HG02571 (cell line): ENCODE data around the gene PRRC2B.
"Not testable (repeated sequence)": the region's sequence is repeated elsewhere in the genome, so short reads cannot be mapped to it uniquely, and the experiment has no call there.

Source experiments
- ATAC-seq: cut with Tn5 transposase; IDR thresholded peaks from one replicate; pipeline ENCODE4 v1.9.1; 2021; ENCODE audit warnings: mild to moderate bottlenecking, moderate library complexity; ENCODE audit not compliant: unreplicated experiment

PRRC2B gene

DNA sequence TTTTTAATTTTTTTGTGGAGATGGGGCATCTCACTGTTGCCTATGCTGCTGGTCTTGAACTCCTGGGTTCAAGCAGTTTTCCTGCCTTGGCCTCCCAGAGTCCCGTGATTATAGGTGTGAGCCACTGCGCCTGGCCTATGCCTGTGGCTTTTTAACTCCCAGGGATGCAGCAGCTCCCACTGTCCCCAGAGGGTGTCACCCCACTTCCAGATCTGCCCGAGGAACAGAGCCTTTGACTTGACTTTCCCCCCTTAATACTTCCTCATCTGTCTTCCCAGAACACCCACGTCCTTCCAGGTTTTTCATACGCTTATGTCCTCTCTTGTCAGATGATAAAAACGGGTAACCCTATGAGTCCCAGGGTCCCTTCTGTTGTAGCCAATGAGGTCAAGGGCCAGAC lies 7.6 kb upstream of the PRRC2B start:
- ATAC-seq = no peak

DNA sequence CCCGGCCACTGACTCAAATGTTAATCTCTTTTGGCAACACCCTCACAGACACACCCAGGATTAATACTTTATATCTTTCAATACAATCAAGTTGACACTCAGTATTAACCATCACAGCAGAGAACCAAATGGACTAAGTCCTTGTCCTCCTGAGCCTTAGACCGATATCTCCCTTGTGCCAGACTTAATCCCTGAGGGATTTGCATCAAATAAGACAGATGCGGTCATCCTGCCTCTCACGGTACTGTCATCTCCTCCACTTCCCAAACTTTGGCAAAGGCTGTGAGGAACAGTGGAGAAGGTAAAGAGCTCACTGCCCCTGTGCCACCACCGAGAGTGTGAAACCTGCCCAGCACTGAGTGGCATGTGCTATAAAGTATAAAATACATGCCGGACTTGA lies 6.5 kb upstream of the PRRC2B start:
- ATAC-seq = no peak

DNA sequence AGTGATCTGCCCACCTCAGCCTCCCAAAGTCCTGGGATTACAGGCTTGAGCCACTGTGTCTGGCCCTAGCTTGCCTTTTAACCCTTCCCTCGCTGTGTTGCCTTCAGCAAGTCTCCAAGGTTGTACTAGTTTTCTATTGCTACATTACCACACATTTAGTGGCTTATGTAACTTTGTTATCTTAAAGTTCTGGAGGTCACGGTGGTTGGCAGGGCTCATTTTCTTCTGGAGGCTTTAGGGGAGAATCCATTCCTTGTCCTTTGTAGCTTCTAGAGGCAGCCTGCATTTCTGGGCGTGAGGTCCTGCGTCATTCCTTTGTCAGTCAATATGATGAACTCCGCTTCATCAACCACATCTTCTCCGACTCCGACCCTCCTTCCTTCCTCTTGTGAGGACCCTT lies 2.9 kb upstream of the PRRC2B start:
- no peak for ATAC-seq

DNA sequence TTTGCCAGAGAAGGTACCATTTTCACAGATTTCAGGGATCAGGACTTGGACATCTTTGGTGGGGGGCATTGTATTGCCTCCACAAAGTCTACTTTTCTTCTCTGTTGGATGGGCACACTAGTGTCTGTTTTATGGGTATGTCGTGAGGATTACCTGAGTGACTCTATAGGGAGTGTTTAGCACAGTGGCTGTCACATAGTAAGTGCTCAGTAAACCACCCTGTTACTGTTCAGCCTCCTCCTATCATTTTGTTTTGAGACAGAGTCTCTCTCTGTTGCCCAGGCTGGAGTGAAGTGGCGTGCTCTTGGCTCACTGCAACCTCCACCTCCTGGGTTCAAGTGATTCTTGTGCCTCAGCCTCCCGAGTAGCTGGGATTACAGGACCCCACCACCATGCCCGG lies 2.4 kb upstream of the PRRC2B start:
- ATAC-seq = no peak

DNA sequence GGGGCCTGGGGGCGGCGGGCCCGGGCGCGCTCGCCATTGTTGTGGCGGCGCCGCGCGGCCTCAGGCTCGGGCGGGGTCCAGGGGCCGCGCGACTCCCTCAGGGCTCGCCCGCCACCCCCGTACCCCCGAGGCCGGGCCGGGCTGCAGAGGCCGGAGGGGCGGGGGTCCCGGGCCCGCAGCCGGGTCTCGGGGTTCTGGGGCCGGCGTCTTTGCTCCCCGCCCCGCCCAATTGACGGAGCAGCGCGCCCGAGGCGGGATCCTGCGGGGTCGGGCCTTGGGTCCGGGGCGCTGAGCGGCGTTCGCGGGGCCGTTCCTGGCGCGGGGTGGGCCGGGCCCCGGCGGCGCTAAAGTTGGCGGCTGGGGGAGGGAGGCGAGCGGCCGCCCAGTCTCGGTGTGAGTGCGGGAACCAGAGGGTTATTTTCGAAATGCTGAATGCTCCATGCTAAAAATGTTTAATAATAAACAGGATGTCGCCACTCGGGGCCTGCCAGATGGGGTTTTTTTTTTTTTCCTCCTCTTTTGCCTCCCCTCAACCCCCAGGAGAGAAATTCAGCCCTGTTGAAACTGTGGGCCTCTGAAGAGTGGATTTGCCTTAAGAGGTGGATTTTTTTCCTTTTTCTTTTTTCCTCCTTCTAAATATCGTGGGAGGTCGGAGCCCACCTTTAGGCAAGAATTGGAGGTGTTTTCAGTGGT lies 724 bp downstream of the PRRC2B start:
- ATAC-seq = peak; percentile 31

DNA sequence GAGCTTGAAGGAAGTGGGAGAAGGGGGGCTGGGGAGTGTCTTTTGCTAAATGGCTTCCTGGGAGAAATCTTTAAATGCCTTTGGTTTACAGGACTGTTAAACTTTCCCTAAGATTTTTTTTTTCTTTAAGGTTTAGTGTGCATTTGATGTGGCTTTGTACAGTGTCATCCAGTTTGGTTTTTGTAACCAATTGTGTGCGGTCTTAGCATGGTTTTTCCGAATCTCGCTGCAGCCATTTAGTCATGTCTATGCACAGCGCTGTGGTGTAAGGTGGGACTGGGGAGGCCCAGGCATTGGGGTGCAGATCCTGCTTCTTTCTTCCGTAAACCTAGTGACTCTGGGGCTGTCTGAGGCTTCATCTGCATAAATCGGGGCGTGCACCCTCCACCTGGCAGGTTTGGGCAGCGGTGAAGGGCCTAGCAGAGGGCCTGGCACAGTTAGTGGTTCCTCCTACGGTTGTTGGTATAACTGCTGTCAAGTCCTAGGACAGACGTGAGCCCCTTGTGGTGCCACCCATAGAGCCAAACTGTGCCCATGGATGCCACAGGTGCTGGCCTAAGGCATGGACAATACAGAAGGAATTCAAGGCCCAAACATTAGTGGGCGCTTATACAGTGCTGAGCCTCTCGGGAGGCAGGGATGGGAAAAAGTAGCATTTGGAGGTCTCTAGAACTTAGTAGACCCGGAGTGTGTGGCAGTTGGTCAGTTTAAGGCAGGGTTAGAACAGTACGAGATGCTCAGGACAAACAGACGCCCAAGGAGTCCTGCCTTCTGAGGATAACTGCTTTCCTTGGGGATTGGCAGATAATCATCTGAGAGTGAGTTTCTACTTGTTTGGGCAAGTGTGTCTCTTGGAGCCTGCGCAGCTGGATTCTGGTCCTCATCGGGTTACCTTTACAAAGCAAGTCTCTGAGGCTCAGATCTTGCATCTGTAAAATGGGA lies 1.5 kb downstream of the PRRC2B start:
- no peak for ATAC-seq

DNA sequence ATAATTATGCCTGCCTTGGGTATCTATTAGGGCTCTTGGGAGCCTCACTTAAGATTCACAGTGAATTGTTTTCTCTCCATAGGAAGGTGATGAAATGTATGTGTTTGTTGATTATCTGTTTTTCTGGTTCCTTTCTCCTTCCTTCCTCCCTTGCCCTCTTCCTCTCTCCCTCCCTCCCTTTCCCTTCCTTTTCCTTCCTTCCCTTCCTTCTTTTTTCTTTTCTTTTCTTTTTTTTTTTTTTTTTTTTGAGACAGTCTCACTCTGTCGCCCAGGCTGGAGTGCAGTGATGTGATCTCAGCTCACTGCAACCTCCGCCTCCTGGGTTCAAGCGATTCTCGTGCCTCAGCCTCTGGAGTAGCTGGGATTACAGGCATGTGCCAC lies 2.2 kb downstream of the PRRC2B start:
- not testable (repeated sequence) for ATAC-seq

DNA sequence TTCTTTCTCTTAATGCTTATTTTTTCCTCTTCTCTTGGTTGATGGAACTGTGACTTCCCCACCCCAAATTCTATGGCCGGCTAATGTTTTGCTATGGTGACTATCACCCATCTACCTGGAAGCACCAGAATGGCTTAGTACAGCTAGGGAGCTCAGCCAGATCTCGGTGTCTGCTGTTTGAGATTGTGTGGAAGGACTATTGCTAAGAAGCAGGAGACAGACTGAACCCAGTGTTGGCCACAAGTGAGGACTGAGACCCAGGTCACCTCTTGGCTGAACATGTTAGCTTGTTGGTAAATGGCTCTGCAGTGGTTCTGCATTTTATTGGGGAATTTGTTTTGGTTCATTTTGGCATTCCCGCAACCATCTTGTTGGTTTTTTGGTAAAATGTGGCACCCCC lies 2.7 kb downstream of the PRRC2B start:
- ATAC-seq = no peak

DNA sequence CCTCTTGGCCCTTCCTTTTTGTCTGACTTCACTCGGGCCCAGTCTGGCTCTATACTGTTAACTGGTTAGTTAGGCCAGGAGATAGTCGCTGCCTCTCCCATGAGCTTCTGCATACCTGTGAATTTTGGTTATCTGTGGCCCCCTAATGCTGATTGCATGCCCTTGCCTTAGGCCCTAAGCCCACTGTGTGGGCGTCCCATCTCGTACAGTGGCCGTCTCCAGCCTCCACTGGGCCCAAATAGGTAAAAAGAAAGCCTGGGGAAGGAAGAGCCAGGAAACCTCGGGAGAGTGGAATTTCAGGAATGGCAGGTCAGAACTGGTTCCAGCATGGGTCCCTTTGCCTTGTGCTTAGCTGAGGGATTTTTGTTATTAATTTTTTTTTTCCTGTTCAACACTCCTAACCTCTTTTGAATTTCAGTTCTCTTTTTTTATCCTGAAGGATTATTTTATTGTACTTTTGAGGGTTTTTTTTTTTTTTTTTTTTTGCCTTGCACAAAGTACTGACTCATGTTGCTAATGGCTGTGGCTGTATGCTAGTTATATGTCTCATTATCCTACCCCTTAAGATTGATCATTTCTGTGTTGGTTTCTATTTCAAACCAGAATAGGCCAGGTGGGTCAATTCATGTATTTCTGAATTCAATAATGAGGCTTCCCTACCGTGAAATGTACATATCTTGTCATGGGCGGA lies 3.4 kb downstream of the PRRC2B start:
- no peak for ATAC-seq

DNA sequence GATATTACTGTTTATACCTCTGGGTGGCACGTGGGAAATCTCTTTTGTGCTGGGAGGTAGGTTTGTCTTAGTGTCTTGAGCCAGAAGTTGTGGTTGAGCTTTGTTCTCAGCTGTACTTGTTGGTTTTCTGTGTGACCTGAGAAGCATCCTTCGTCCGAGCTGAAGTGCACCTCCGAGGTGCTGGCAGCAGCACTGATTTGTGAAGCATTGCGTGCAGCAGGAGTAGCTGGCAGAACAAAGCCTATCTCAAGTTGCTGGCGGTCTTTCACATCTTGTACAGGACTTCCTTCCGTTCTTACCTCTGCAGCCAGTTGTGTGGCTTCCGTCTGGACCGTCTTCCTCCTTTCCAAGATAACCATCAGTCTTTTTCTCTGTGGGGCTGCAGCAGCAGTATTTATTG lies 4.3 kb downstream of the PRRC2B start:
- no peak for ATAC-seq

DNA sequence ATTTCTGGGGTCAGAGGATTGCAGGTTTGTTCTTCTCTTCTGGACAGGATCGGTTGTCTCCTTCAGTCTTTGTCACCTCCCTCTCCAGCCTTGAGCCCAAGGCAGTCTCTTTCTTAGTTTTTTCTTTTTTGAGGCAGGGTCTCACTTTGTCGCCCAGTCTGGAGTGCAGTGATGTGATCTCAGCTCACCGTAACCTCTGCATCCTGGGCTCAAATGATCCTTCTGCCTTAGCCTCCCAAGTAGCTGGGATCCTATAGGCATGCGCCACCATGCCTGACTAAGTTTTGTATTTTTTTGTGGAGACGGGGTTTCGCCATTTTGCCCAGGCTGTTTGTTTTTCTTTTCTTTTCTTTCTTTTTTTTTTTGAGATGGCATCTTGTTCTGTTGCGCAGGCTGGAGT lies 6.1 kb downstream of the PRRC2B start:
- no peak for ATAC-seq

DNA sequence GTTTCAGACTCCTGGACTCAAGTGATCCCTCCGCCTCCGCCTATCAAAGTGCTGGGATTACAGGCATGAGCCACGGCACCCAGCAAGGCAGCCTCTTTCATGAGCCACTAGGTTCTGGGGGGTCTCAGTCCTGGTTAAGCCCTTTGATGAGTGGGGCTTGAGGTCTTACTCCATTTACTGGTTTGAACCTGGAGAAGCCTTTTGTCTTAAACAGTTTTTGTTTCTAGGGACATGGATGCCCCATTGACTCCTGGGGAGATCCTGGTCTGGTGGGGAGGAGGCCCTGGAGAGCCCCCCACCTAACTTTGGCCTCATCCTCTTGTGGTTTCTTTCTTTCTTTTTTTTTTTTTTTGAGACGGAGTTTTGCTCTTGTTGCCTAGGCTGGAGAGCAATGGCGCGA lies 6.7 kb downstream of the PRRC2B start:
- no peak for ATAC-seq

DNA sequence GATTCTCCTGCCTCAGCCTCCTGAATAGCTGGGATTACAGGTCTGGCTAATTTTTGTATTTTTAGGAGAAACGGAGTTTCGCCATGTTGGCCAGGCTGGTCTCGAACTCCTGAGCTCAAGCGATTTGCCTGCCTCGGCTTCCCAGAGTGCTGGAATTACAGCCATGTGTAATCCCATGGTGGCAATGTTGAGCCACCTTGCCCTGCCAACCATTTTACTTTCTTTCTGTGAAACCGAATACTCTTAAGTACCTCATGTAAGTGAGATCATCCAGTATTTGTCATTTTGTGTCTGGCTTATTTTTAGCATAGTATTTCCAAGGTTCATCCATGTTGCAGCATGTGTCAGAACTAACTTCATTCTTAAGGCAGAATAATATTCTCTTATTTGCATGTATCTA lies 8.2 kb downstream of the PRRC2B start:
- no peak for ATAC-seq

DNA sequence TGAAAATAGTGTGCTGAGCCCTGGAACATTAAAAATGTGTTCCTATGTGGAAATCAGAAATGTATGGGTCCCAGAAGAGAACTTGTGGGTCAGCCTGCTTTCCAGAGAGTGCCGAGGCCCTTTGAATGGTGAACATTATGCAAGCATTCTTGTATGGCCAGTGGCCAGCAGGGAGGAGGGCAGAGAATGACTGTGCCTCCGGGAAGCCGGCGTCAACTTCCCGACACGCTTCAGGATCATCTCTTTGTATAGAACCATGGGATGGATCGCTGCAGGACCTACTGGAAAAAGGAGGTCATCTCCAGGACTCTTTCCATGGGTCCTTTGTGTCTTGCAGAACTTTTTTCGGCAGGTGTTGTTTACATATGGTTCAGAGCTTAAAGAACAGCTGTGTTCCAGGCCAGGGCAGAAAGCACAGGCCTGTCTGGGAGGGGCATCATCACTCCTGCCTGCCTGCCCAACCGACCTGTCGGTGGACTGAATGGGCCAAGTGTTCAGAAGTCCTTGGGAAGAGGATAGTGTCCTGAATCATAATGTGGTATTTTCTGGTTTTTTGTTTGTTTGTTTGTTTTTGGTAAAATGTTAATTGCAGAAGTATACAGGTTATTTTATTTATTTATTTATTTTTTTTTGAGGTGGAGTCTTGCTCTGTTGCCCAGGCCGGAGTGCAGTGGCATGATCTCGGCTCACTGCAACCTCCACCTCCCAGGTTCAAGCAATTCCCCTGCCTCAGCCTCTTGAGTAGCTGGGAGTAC lies 9.0 kb downstream of the PRRC2B start:
- no peak for ATAC-seq

DNA sequence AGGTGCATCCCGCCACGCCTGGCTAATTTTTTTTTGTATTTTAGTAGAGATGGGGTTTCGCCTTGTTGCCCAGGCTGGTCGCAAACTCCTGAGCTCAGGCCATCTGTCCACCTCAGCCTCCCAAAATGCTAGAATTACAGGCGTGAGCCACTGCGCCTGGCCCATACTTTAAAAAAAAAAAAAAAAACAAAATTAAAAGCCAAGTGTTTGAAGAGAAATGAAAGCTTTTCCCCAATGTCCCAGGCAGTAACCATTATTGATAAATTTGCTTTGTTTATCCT lies 9.5 kb downstream of the PRRC2B start:
- ATAC-seq = no peak

DNA sequence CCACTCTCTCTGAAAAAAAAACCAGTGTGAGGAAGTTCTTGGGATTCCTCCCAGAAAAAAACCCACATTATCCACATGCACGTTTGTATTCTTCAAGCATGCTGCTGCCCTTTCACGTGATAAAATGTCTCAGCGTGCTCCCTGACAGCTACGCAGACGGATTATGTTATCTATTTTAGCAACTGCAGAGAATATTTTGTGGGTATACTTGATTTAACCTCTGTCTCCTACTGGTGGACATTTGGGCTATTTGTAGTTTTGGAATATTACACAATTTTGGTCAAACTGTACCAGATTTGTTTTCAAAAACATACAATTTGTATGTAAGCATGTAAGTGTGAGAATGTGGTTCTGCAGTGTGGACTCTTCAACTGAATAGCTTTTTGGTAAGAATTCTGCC lies 10.7 kb downstream of the PRRC2B start:
- ATAC-seq = no peak

DNA sequence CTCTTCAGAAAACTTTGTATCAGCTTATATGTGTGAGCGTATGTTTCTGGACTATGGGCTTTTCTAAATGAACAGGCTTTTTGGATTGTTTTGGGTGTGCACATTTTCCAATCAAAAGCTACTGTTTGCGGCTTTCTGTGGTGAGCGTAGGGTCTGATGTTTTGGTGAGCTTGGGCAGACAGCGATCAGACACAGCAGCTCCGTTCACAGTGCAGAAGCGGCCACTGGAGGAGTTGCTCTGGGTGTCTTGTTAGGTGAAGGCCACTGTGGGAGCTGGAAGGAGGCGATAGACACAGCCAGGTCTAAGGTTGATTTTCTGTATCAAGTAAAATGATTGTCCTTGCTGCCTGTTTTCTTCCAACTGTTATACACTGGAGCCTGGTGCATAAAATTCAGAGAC lies 11.1 kb downstream of the PRRC2B start:
- ATAC-seq = no peak

DNA sequence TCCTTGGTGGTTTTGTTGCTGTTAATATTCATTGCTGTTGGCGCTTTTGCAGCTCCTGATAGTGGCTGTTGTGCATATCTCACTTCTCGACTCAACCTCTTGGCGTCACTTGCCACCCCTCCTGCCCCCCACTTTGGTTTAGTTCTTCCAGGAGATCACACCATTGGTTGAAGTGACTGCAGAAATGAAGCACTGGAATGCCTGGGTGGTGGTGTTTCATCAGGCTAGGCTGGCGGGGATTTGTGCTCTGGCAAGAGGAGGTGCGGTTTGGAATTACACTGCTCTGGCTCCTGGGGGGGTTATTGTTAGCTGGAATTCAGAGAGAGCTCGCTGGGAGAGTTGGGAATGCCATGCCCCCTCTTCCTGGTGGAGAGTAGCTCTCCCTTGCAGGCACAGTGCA lies 11.5 kb downstream of the PRRC2B start:
- ATAC-seq = no peak

DNA sequence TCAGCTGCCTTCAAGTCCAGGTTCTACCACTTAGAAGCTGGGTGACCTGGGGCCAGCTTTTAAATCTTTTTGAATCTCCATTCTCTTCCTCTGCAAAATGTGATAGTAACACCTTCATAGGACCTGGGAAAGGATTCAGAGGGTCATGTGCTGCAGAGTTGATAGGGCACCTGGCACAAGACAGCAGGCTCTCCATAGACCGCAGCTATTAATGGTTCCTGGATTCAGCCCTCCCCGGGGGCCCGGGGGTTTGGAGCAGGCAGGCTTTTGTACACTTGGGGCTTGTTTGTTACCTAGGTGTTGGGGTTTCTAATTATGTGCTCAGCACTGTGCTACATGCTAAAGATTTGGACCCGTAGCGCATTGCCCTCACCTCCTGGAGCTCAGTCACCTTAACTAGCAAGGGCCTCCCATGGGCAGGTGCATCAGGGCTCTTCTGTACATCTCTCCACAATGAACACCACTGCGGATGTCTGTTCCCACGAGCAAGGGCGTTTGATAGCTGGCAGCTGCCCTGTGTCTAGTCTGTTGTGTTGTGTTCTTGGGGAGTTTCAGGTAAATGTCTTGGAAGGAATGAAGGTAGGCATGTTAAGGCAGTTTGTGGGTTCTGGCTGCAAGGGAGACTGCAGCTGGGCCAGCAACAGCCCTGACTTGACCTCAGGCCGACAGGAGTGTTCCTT lies 12.1 kb downstream of the PRRC2B start:
- ATAC-seq = no peak

DNA sequence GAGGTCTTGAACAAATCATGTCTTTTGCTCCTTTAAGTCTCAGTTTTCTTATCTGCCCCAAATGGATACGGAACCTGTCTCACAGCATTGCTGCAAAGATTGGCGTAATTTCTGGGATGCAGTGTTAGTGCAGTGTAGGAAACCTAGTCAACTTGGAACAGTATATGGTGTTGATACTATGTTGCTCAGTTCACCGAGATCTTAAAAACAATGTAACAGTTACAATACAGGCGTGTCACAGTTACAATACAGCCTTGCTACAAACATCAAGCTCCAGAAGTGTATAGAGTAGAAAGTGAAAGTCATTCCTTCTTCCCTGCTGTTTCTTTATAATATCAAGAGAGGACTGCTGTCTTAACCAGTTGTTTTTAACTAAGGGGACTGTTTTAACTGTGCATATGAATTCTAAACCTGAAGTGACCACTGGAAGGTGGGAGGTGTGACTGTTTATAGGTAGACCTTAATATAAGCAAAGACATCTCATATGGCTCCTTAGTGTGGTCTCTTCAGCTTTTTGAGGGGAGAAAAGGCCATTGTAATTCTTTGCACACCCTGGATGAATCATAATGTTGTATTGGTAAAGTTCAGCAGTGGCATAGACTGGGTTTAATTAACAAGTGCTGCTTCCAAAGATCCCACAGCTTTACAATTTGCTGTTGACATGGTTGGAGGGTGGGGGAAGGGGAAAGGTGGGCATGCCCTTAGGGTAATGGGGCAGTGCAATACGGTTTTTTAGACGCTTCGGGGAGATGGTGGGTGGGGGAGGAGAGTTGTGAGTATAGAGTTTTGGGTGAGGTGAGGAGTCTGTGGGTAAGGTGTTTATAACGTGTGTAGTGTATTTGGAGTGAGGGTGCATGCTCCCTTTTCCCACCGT lies 12.9 kb downstream of the PRRC2B start:
- no peak for ATAC-seq
